ENCODE data around the gene GDPD2.

Gene GDPD2

GRCh38 chrX:70437011-70437410 lies 13.9 kb downstream of the GDPD2 start:
- H3K27ac ChIP-seq (ENCODE audit: low read depth, low read length), result no peak overlapping the region
- H3K36me3 ChIP-seq (ENCODE audit: control insufficient read depth in 1 of 2, insufficient read depth in 2 of 2, low read length in 2 of 2), result no peaks in the 10 kb centered on the region
- H3K4me3 ChIP-seq (ENCODE audit: low read depth in 1 of 2, low read length in 2 of 2), result no peak overlapping the region
- H3K27me3 ChIP-seq (ENCODE audit: control insufficient read depth in 1 of 2, insufficient read depth in 2 of 2, low read length in 2 of 2), result peaks cover 0 to 2% of the 10 kb centered on the region in 2 donors
- no peak overlapping the region for H3K9ac ChIP-seq (ENCODE audit: low read depth in 1 of 2, low read length in 2 of 2)
- no peaks in the 10 kb centered on the region for H3K9me3 ChIP-seq (ENCODE audit: control insufficient read depth in 1 of 2, low read length in 2 of 2)
- peaks cover 6 to 10% of the 10 kb centered on the region in 2 donors for H3K4me1 ChIP-seq (ENCODE audit: control insufficient read depth in 1 of 2, insufficient read depth in 2 of 2, low read length in 2 of 2)

- Histone ChIP-seq H3K4me3 (ENCODE audit: low read depth in 1 of 2, low read length in 2 of 2) (no peak overlapping the region), H3K9me3 (ENCODE audit: control insufficient read depth in 1 of 2, low read length in 2 of 2) (no peaks in the 10 kb centered on the region), H3K36me3 (ENCODE audit: control insufficient read depth in 1 of 2, insufficient read depth in 2 of 2, low read length in 2 of 2) (no peaks in the 10 kb centered on the region), H3K27me3 (ENCODE audit: control insufficient read depth in 1 of 2, insufficient read depth in 2 of 2, low read length in 2 of 2) (peaks cover 0 to 9% of the 10 kb centered on the region in 2 donors), H3K9ac (ENCODE audit: low read depth in 1 of 2, low read length in 2 of 2) (no peak overlapping the region), H3K27ac (ENCODE audit: low read depth, low read length) (no peak overlapping the region), H3K4me1 (ENCODE audit: control insufficient read depth in 1 of 2, insufficient read depth in 2 of 2, low read length in 2 of 2) (peaks cover 5 to 10% of the 10 kb centered on the region in 2 donors)
Observed at GRCh38 chrX:70437921-70438665, 15.0 kb downstream of the GDPD2 start.

GRCh38 chrX:70439016-70439415 lies 15.9 kb downstream of the GDPD2 start:
- Histone ChIP-seq H3K4me3 (ENCODE audit: low read depth in 1 of 2, low read length in 2 of 2) (no peak overlapping the region), H3K27ac (ENCODE audit: low read depth, low read length) (no peak overlapping the region), H3K4me1 (ENCODE audit: control insufficient read depth in 1 of 2, insufficient read depth in 2 of 2, low read length in 2 of 2) (peaks cover 0 to 4% of the 10 kb centered on the region in 2 donors), H3K9ac (ENCODE audit: low read depth in 1 of 2, low read length in 2 of 2) (no peak overlapping the region), H3K36me3 (ENCODE audit: control insufficient read depth in 1 of 2, insufficient read depth in 2 of 2, low read length in 2 of 2) (no peaks in the 10 kb centered on the region), H3K9me3 (ENCODE audit: control insufficient read depth in 1 of 2, low read length in 2 of 2) (no peaks in the 10 kb centered on the region), H3K27me3 (ENCODE audit: control insufficient read depth in 1 of 2, insufficient read depth in 2 of 2, low read length in 2 of 2) (peaks cover 3 to 14% of the 10 kb centered on the region in 2 donors)

- peaks cover 16 to 40% of the 10 kb centered on the region in 2 donors for H3K27me3 ChIP-seq (ENCODE audit: control insufficient read depth in 1 of 2, insufficient read depth in 2 of 2, low read length in 2 of 2)
- H3K27ac ChIP-seq (ENCODE audit: low read depth, low read length), result no peak overlapping the region
- no peaks in the 10 kb centered on the region for H3K9me3 ChIP-seq (ENCODE audit: control insufficient read depth in 1 of 2, low read length in 2 of 2)
- H3K4me1 ChIP-seq (ENCODE audit: control insufficient read depth in 1 of 2, insufficient read depth in 2 of 2, low read length in 2 of 2), result no peaks in the 10 kb centered on the region
- no peaks in the 10 kb centered on the region for H3K36me3 ChIP-seq (ENCODE audit: control insufficient read depth in 1 of 2, insufficient read depth in 2 of 2, low read length in 2 of 2)
- H3K4me3 ChIP-seq (ENCODE audit: low read depth in 1 of 2, low read length in 2 of 2), result no peak overlapping the region
- no peak overlapping the region for H3K9ac ChIP-seq (ENCODE audit: low read depth in 1 of 2, low read length in 2 of 2)
Observed at GRCh38 chrX:70442224-70442623, 19.1 kb downstream of the GDPD2 start.

GRCh38 chrX:70444326-70444945 lies 21.3 kb downstream of the GDPD2 start, which contains the start of gene DLG3:
DLG3 (plus strand) TSS chrX:70444835; CDS start chrX:70445202, 367 bp downstream.
- no peak within 1 kb of the TSS for H3K4me3 ChIP-seq (ENCODE audit: low read depth in 1 of 2, low read length in 2 of 2)
- H3K9me3 ChIP-seq (ENCODE audit: control insufficient read depth in 1 of 2, low read length in 2 of 2), result no peaks in the 10 kb centered on the region
- H3K27me3 ChIP-seq (ENCODE audit: control insufficient read depth in 1 of 2, insufficient read depth in 2 of 2, low read length in 2 of 2), result peaks cover 16 to 40% of the 10 kb centered on the region in 2 donors
- H3K36me3 ChIP-seq (ENCODE audit: control insufficient read depth in 1 of 2, insufficient read depth in 2 of 2, low read length in 2 of 2), result no peaks in the 10 kb centered on the region
- no peak within 1 kb of the TSS for H3K27ac ChIP-seq (ENCODE audit: low read depth, low read length)
- H3K9ac ChIP-seq (ENCODE audit: low read depth in 1 of 2, low read length in 2 of 2), result no peak within 1 kb of the TSS
- no peaks in the 10 kb centered on the region for H3K4me1 ChIP-seq (ENCODE audit: control insufficient read depth in 1 of 2, insufficient read depth in 2 of 2, low read length in 2 of 2)

- Histone ChIP-seq H3K4me3 (ENCODE audit: low read depth in 1 of 2, low read length in 2 of 2) (no peak overlapping the region), H3K4me1 (ENCODE audit: control insufficient read depth in 1 of 2, insufficient read depth in 2 of 2, low read length in 2 of 2) (no peaks in the 10 kb centered on the region), H3K9me3 (ENCODE audit: control insufficient read depth in 1 of 2, low read length in 2 of 2) (no peaks in the 10 kb centered on the region), H3K27me3 (ENCODE audit: control insufficient read depth in 1 of 2, insufficient read depth in 2 of 2, low read length in 2 of 2) (peaks cover 16 to 40% of the 10 kb centered on the region in 2 donors), H3K9ac (ENCODE audit: low read depth in 1 of 2, low read length in 2 of 2) (no peak overlapping the region), H3K27ac (ENCODE audit: low read depth, low read length) (no peak overlapping the region), H3K36me3 (ENCODE audit: control insufficient read depth in 1 of 2, insufficient read depth in 2 of 2, low read length in 2 of 2) (no peaks in the 10 kb centered on the region)
Observed at GRCh38 chrX:70444946-70445656, 22.0 kb downstream of the GDPD2 start.

- Histone ChIP-seq H3K36me3 (ENCODE audit: control insufficient read depth in 1 of 2, insufficient read depth in 2 of 2, low read length in 2 of 2) (no peaks in the 10 kb centered on the region), H3K4me3 (ENCODE audit: low read depth in 1 of 2, low read length in 2 of 2) (no peak overlapping the region), H3K27me3 (ENCODE audit: control insufficient read depth in 1 of 2, insufficient read depth in 2 of 2, low read length in 2 of 2) (peaks cover 16 to 40% of the 10 kb centered on the region in 2 donors), H3K4me1 (ENCODE audit: control insufficient read depth in 1 of 2, insufficient read depth in 2 of 2, low read length in 2 of 2) (no peaks in the 10 kb centered on the region), H3K9me3 (ENCODE audit: control insufficient read depth in 1 of 2, low read length in 2 of 2) (no peaks in the 10 kb centered on the region), H3K9ac (ENCODE audit: low read depth in 1 of 2, low read length in 2 of 2) (no peak overlapping the region), H3K27ac (ENCODE audit: low read depth, low read length) (no peak overlapping the region)
Observed at GRCh38 chrX:70445951-70446350, 22.8 kb downstream of the GDPD2 start.

- Histone ChIP-seq H3K4me1 (ENCODE audit: control insufficient read depth in 1 of 2, insufficient read depth in 2 of 2, low read length in 2 of 2) (no peaks in the 10 kb centered on the region), H3K9ac (ENCODE audit: low read depth in 1 of 2, low read length in 2 of 2) (no peak overlapping the region), H3K27me3 (ENCODE audit: control insufficient read depth in 1 of 2, insufficient read depth in 2 of 2, low read length in 2 of 2) (peaks cover 16 to 40% of the 10 kb centered on the region in 2 donors), H3K36me3 (ENCODE audit: control insufficient read depth in 1 of 2, insufficient read depth in 2 of 2, low read length in 2 of 2) (no peaks in the 10 kb centered on the region), H3K9me3 (ENCODE audit: control insufficient read depth in 1 of 2, low read length in 2 of 2) (no peaks in the 10 kb centered on the region), H3K27ac (ENCODE audit: low read depth, low read length) (no peak overlapping the region), H3K4me3 (ENCODE audit: low read depth in 1 of 2, low read length in 2 of 2) (no peak overlapping the region)
Observed at GRCh38 chrX:70446380-70447350, 23.6 kb downstream of the GDPD2 start.

- Histone ChIP-seq H3K36me3 (ENCODE audit: control insufficient read depth in 1 of 2, insufficient read depth in 2 of 2, low read length in 2 of 2) (no peaks in the 10 kb centered on the region), H3K9ac (ENCODE audit: low read depth in 1 of 2, low read length in 2 of 2) (no peak overlapping the region), H3K27ac (ENCODE audit: low read depth, low read length) (no peak overlapping the region), H3K9me3 (ENCODE audit: control insufficient read depth in 1 of 2, low read length in 2 of 2) (no peaks in the 10 kb centered on the region), H3K4me1 (ENCODE audit: control insufficient read depth in 1 of 2, insufficient read depth in 2 of 2, low read length in 2 of 2) (peaks cover 6 to 14% of the 10 kb centered on the region in 2 donors), H3K27me3 (ENCODE audit: control insufficient read depth in 1 of 2, insufficient read depth in 2 of 2, low read length in 2 of 2) (peaks cover 9 to 21% of the 10 kb centered on the region in 2 donors), H3K4me3 (ENCODE audit: low read depth in 1 of 2, low read length in 2 of 2) (no peak overlapping the region)
Observed at GRCh38 chrX:70449457-70449966, 26.4 kb downstream of the GDPD2 start.
